DMS53 treated with DMSO at 0.1 percent for 48 hours (cell line): ENCODE results near the gene SPRED1.
A peak's percentile ranks its signal among the peaks of the same experiment; 100 is the strongest.

Experiments
- DNase-seq: peaks from one replicate; lab custom pipeline; 2025; ENCODE audit not compliant: unreplicated experiment; lab: John Stamatoyannopoulos, UW

SPRED1 gene

DNA sequence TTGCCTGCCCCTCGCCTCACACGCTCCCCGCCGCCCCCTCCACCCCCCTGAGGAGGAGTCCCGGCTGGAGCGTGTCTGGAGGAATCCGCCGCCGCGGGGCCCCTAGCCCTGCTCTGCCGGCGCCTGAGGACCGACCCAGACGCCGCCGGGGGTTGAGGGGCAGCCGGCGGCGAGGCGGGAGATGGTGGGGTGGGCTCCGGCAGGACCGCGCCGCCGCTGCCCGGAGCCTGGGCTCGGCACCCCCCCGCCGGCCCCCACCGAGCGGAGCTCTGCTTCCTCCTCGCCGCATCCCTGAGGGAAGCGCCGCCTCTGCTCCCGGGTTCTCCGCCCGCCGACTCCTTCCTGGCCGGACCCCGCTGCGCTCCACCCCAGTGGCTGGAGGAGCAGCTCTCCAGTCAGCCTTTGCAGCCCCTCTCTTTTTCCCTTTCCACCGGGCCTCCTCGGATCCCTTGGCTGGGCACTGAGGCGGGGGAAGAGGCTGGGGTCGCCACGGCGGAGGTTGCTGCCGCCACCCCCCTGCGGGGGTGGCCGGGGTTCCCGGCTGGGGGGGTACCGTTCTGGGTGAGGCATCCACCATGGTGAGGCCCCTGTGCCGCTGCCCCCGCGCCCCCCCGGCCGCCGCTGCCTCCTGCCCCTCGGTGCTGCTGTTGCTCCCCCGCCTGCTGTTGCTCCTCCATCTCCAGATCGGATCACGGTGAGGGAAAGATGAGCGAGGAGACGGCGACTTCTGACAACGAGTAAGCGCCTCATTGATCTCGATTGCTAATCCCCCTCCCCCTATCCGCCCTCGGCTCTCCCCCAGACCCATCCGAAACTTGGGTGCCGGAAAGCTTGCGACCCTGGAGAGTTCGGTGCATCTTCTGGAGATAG, at the start of gene SPRED1:
Gene SPRED1 (plus strand): TSS at position 356 of the 870 bp plus-strand sequence. CDS start 350 bp downstream, at position 706.
- peak; percentile 26 for DNase-seq

DNA sequence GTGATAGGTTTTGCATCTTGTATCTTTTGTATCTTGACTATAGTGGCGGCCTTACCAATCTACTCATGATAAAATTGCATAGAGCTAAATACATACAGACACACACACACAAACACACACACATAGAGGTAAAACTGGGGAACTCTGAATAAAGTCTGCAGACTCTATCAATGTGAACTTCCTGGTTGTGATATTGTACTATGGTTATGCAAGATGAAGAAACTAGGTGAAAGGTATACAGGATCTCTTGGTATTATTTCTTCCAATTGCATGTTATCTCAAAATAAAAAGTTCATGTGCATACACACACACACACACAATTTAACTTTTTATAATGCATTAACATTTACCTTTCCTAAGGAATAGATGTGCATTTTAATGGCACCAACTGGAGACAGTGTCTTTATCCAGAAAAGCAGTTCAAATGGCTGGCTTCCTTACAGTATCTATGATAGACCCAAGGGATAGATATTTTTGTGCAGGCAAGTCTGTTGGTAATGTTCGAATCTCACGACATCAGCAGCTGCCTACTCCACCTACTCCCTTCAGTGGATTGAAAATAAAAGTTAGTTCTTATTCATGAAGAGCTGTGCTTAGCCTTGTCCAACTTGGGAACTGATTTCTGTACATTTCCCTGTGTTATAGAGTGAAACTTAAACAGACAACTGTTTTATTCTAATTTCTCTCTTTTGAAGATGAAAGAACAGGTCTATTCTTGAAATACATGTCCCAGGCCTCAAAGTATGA, 46.9 kb upstream of the SPRED1 start:
- no peak for DNase-seq

DNA sequence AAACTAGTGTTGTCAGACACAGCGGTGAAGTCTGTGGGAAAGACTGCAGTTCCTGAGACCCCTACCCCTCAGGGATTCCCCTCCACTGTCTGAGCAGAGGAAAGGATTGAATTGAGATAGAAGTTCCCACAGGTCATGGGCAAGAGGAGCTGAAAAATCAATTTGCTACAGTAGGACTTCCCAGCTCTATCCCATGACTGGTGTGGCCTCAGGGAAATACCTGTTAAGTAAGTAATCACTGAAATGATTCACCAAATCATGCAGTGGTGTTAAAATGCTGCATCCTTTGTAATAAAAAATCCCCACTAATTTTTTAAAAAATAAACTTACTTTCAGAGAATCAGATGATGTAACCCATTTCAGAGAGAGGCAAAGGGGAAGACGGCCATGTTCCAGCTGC, 45.0 kb upstream of the SPRED1 start:
- DNase-seq = no peak

DNA sequence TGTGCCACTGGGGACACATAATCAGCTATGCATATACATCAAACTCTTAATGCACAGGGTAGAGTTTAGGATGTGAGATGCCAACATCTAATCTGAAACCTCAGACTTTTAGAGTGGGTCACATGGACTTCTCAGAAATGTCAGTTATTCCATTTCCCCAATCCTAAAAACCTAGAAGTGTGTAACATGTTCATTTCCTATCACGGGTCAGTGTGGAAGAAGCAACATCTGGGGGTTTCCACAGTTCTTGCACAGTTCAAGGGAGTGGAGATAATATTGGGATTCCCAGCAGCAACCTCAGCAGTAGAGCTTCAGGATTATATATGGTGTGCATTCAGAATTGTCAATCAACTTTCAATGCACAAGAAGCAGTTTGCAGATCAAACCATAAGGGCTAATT, 44.4 kb upstream of the SPRED1 start:
- no peak for DNase-seq

DNA sequence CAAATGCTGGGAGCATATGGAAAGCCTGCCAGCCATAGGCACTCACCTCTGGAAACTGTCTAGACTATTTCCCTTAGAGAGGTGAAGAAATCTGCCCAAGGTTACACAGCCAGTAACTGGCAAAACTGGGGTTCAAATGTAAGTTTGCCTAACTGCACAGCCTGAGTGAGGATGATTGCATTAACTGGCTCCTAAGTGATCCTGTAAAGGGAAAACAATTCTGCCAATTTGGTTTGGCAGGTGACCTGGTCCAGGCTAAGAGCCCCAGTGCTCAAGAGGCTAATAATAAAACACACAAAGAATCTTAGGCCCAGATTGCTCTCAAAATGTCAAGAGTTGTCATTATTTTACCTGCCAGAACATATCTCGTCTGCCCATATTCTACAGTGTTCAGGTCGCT, 43.9 kb upstream of the SPRED1 start:
- DNase-seq = no peak

DNA sequence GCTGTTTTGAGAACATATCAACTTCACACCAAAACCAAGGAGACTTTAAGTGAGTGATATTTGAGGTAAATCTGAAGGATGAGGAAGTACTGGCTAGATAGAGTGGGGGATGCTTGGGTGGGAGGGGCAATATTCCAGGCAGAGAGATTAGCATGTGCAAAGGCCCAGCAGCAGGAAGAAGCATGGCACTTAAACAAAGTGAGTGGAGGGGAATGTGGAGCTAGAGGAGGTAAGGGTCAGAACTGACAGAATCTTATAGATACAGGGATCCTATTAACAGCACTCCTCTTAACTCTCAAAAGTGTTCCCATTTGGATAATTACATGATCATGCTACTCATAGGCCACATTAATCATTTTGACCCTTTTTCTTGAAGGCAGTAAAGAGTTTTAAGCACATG, 41.4 kb upstream of the SPRED1 start:
- DNase-seq = no peak

DNA sequence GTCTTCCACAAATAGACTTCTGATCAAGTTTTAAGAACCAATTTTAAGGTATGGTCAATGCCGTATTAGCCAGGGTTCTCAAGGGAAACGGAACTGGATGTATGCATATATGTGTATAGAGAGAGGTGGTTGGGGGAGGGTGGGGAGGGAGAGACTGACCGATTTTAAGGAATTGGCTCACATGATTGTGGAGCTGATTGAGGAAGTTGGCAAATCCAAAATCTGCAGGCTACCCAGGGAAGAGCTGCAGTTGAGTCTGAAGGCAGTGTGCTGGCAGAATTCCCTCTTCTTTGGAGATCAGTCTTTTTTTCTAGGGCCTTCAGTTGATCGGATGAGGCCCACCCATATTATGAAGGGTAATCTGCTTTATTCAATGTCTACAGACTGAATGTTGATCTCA, 40.8 kb upstream of the SPRED1 start:
- no peak for DNase-seq

DNA sequence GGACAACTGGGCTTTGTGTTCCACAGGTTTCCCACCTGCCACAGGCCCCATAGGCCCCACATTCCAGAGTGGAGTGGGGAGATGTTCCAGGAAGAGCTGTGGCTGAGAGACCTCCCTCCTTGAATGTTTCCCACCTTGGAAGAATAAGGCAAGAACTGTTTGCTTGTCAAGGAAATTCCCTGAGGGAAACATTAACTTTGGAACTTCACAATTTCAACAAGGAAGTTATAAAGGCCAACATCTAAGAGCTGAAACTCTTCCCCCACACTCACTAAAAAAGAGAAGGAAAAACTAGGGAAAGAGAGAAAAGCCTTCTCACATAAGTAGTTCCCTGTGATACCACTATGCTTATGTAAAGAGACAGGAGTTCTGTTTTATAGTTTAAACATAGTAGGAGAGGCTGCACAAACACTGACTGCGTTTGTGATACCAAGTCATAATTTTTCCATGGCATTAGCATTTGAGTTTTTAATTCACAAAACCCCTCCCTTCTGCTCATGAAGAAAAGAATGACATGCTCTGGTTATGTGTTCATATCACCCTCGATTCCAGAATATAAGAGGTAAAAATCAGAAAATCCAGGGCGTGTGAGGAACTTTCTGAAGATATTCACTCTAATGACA, 39.8 kb upstream of the SPRED1 start:
- no peak for DNase-seq

DNA sequence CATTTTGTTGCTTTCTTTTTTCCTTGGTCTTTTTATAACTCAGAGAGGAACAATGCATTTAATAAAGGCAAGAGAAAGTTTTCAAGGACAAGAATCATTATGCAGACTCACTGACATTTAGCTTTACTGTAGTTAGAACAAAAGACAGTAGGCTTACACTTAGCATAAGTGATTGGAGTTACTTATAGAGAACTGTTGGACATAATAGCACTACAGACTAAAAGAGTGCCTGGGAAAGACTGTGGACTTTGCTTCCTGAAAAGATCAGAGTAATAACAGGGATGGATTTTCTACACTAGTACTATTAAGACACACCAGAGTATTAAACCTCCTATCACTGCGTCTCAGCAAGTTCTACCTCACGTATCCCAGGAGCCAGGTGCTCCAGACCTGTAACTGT, 39.3 kb upstream of the SPRED1 start:
- DNase-seq = no peak

DNA sequence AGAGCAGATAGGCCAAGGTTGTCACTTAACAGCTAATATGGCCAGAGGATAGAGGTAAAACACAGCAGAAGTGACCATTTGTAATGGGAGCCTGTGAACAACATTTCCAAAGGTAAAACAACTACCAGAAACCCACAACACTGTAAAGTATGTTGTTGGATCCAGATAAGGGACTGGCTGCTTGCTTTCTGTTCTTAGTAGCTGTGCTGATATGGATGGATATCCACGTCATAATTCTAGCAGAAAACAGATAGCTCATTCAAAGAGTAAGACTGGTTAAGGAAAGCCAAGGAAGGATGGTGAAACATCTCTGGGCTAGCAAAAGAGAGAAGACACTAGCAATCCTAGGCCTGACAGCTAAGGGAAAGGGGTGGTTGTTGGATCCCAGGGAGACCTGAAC, 36.9 kb upstream of the SPRED1 start:
- DNase-seq = no peak

DNA sequence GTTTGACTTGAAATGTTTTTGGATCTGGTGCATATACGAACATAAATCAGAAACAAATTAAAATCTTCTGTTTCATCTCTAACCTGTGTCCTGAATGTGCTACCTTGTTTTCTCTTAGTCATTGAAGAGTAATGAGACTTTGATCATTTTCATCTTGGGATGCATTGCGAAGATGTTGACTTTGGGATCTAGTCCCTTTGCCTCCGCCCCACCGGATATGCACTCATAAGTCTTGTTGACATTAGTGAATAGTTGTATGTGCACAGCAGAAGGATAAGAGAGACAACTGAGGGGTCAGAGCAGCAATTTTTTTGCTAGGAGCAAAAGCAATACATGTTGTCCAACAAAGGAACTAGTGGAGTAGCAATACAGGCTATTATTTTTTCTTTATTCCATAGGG, 35.9 kb upstream of the SPRED1 start:
- peak; percentile 63 for DNase-seq

DNA sequence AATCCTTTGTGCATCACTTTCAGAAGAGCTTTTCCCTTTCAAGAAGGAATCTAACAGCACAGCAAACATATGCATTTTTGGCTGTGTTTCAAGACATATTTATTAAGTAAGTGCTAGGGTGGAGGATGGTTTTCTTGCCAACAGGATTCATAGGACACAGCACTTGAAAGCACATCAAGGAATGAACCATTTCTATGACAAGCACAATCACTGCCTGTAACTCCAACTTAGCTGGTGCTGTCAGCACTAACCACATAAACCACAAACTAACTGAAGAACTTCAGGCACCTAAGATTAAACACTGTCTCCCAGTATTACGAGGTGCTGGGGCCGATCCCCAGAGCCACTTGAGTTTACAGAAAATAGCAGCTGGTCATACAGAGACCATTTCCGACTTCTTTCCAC, 35.4 kb upstream of the SPRED1 start:
- DNase-seq = no peak

DNA sequence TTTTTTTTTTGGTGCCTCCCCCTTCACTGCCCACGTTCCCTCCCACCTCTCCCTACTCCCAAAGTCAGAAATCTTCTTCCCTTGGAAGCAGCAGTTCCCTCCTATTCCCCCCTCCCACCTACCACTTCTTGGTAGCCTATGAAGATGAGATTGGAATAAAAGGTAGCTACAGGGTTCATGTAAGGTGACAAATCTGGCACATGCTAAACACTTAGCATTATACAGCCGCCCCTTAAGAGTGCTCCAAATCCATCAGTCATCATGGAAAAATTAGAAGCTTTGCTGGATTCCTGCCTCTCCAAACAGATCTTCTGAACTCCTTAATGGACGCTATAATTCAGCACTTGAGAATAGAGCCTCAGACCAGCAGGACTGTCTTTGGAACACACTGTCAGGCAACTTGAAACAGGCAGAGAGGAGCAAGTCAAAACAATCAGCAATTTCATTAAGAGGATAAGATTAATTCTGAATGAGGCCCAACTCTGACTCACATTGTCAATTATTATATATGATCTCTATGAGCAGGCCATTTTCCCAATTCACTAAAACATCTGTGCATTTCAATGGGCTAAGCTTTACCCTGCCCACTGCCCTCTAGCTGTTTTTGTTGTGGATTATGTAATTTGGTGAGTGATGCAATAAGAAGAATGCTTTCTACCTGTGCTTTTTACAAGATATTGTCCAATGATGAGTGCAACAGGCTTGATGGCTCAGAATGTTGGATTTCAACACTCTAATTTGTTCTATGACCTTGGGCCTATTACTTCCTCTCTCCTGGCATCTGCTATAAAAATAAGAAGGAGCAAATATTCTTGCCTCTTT, 34.6 kb upstream of the SPRED1 start:
- DNase-seq = no peak

DNA sequence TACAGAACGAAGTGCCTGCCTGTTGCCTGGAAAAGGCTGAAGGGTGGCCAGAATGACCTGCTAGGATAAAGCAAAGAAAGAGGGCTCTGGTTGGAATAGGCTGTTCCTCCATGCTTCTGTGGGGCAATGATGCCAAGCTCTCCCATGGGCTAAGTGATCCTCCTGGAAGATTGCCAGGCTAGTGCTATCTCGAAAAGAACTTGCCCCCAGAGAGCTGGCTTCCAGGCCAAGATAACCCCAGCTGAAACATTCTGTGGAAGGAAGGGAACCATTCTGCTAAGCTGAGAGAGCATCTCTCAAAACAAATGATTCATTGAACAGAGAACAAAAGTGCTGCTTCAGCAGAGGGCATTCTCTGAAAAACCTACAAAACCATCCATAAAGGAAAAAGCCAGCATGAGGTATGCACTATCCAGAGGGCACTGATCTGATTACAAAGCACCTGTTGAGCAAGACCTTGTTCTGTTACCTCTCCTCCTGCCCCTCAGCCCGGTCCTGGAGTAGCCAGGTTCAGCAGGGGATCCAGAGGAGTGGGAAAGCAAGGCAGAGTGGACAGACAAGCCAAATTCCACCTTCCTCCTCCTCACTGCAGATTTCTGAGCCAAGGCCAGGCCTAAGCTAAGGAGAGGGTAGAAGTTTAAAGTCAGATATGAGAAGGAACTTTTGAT, 31.9 kb upstream of the SPRED1 start:
- no peak for DNase-seq

DNA sequence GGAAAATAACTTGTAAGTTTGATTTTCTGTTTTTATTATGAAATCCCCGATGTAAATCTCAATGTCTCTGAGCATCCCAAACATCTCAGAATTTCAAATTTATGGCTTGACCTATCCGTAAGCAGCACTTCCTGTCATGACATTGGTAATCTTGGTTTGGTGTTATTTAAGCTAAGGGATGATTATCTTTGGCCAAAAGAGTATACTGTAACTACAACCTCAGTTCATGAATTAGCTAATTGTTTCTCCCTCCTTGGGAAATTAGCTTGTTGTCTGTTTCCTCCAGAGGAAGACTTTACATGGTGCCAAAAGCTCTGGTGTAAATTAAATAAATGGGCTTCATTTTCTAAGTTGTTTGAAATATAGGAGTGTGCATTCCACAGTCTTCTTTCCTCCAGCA, 28.1 kb upstream of the SPRED1 start:
- DNase-seq = no peak

DNA sequence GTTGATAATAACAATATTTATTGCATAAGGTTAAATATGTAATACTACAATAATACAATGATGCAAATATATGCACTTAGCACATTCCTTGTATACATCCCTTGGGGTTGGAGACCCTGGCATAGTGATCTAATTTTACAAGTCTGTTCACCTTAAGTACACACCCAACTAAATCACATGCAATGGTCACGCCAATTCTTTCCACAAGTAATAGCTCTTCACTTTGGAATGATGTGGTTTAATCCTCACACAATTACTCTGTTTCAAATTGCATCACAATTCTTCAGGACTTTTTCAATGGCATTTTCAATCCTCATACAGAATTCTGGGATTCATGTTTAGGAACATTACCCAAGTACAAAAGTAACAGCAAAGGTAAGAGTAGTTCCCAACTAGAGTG, 27.3 kb upstream of the SPRED1 start:
- DNase-seq = no peak

DNA sequence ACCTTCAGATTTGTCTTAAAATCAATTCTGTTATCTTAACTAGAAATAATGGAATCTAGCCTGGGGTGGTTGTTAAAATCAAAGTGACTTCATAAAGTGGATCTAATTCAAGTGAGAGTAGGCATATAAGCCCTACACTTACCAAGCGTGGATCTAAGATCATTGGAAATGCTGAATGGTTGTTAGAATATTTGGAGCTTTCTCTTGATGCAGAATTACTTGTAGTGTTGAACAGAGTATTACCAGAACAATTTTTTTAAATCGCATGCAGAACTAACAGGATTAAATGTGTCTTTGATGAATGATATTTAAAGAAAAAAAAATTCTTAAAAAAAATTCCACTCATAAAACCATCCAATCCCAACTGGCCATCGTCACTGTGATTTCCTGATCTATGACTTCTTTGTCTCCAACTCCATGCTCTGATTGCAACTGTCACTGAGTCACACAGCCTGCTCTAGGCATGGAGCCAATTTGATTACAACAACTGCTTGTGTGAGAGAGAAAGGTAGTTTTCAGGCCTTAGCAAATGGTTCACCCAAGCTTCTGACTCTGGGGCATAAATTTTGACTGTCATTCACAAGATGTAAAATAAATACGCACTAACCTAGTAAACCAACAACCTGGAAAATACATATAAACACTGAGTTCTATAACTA, 25.9 kb upstream of the SPRED1 start:
- peak; percentile 44 for DNase-seq

DNA sequence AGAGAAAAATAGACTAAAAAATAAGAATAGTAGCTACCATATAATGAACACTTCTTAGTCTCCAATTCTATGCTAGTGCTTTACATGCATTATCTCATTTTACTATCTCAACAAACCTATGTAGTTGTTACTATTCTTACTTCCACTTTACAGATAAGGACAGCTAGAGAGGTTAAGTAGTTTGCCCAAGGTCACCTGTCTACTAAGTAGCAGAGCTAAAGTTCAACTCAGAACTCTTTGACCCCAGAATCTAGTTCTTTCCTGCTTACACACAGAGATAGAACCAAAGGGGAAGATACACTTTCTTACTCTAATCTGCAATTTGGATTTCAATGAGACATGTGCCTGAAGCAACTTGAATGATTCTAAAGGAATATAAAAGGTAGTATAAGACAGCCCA, 24.7 kb upstream of the SPRED1 start:
- DNase-seq = no peak

DNA sequence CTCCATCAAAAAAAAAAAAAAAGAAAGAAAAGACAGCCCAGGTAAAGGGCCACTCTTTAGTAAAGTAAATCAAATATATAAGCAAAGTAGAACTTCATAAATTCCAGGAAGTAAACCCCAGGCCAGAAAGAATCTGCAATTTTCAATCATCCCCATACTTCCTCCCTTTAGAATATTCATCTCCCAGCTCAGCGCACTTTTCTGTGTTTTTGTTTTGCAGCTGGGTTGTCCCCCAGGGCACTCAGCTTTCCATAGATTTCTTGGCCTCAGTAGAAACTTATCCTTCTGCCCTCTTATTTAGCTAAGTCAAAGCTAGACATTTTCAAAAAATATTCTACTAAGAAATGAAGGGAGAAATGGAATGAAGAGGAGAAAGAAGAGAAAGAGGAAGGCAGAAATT, 24.0 kb upstream of the SPRED1 start:
- no peak for DNase-seq

DNA sequence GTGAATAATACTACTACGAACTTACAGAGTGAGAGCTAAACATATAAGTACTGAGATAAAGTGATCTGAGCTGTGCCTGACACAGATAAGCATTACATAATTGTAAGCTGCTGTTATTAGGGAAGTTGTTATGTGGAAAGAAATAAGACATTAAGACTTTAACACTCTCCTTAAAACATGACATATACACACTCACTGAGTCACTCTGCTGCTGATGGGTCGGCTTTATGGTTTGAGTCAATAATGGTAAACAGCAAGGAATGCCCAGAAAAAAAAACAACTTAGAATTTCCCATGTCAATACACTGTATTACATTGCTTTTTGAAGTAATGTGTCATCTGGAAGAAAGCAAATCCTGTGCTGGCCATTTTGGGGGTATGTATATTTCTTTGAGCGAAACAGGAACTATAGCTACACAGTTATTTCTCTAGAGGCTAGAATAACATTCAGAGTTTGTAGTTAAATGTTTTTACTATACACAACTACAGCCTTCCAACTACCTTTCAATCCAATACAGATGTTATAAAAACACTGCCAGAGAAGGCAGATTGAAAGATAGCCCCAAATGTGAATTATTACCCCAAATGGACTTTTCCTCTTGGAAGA, 22.8 kb upstream of the SPRED1 start:
- no peak for DNase-seq
